GM21737 (cell line): ENCODE measurements around the gene DBH.
"Not testable (repeated sequence)": the region's sequence is repeated elsewhere in the genome, so short reads cannot be mapped to it uniquely, and the experiment has no call there.

Experiments
- ATAC-seq: cut with Tn5 transposase; IDR thresholded peaks from one replicate; pipeline ENCODE4 v1.9.1; 2021; ENCODE audit warnings: mild to moderate bottlenecking, moderate library complexity; ENCODE audit not compliant: unreplicated experiment

The DBH gene

GRCh38 chr9:133621725-133622267 is 14.4 kb upstream of the DBH start:
- no peak for ATAC-seq

- no peak for ATAC-seq
These were observed 13.6 kb upstream of the DBH start for GRCh38 chr9:133622555-133622954.

GRCh38 chr9:133626008-133626407 is 10.2 kb upstream of the DBH start:
- not testable (repeated sequence) for ATAC-seq

GRCh38 chr9:133627341-133627740 is 8.8 kb upstream of the DBH start:
- ATAC-seq, result no peak

- no peak for ATAC-seq
These were observed 7.4 kb upstream of the DBH start for GRCh38 chr9:133628766-133629165.

GRCh38 chr9:133629221-133630110 is 6.7 kb upstream of the DBH start:
- no peak for ATAC-seq

GRCh38 chr9:133631111-133631510 is 5.1 kb upstream of the DBH start:
- ATAC-seq, result no peak

- ATAC-seq, result no peak
These were observed 3.1 kb upstream of the DBH start for GRCh38 chr9:133632806-133633680.

GRCh38 chr9:133633681-133634080 is 2.5 kb upstream of the DBH start:
- no peak for ATAC-seq

GRCh38 chr9:133634081-133634691 is 2.0 kb upstream of the DBH start:
- no peak for ATAC-seq

- no peak for ATAC-seq
These were observed 1.1 kb upstream of the DBH start for GRCh38 chr9:133635098-133635497.

GRCh38 chr9:133636902-133637301 is 739 bp downstream of the DBH start:
- ATAC-seq, result no peak

- ATAC-seq, result no peak
These were observed 1.4 kb downstream of the DBH start for GRCh38 chr9:133637451-133638055.

- no peak for ATAC-seq
These were observed 1.9 kb downstream of the DBH start for GRCh38 chr9:133638076-133638475.

- no peak for ATAC-seq
These were observed 2.5 kb downstream of the DBH start for GRCh38 chr9:133638711-133639110.

- ATAC-seq, result no peak
These were observed 3.5 kb downstream of the DBH start for GRCh38 chr9:133639613-133640012.

GRCh38 chr9:133640160-133640559 is 4.0 kb downstream of the DBH start:
- no peak for ATAC-seq

- no peak for ATAC-seq
These were observed 4.6 kb downstream of the DBH start for GRCh38 chr9:133640580-133641395.

- ATAC-seq, result no peak
These were observed 5.2 kb downstream of the DBH start for GRCh38 chr9:133641396-133641655.
